ENCODE measurements around the gene FGF14. TPM values are rescaled to one million over a fixed set of nuclear protein-coding genes. Genes with fewer than 3 reads are reported as not detected.

FGF14 gene
- total RNA-seq, 1 experiment from 2014 or later, result 0.22 TPM

DNA sequence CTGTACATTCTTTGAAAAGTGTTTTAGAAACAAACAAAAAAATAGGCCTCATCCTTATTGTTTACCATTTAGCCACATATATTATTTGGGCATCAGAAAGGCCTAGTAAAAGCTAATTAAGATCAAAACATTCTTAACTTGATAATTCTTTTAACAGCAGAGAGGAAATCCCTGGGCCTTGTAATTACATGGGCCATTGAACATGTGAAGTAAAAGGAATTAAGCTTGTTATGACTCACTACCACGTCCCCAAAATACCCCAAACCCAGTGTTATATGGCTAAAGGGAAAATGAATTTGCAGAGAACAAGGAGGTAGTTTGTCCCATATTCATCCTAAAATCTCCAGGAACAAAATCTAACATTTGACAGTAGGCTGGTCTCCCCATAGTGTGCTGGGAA is 509.6 kb downstream of the FGF14 start:
- H3K36me3 Mint-ChIP-seq (ENCODE audit: insufficient read depth in 1 of 3, low read depth in 3 of 3), result no peaks in the 10 kb centered on the region

More for the DNA sequence above, 509.6 kb downstream of the FGF14 start:
- no peak overlapping the region for H3K9ac ChIP-seq (ENCODE audit: extremely low read depth, insufficient read length, low read length)
- no peak overlapping the region for H2BK15ac ChIP-seq (ENCODE audit: low read depth, low read length)
- TF ChIP-seq, protein P1, sequence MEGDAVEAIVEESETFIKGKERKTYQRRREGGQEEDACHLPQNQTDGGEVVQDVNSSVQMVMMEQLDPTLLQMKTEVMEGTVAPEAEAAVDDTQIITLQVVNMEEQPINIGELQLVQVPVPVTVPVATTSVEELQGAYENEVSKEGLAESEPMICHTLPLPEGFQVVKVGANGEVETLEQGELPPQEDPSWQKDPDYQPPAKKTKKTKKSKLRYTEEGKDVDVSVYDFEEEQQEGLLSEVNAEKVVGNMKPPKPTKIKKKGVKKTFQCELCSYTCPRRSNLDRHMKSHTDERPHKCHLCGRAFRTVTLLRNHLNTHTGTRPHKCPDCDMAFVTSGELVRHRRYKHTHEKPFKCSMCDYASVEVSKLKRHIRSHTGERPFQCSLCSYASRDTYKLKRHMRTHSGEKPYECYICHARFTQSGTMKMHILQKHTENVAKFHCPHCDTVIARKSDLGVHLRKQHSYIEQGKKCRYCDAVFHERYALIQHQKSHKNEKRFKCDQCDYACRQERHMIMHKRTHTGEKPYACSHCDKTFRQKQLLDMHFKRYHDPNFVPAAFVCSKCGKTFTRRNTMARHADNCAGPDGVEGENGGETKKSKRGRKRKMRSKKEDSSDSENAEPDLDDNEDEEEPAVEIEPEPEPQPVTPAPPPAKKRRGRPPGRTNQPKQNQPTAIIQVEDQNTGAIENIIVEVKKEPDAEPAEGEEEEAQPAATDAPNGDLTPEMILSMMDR (conservative IDR thresholded peaks at IDR 0.05), result no peak
- Mint-ChIP-seq H3K27ac (no peak overlapping the region), H3K27me3 (ENCODE audit: low read depth) (no peaks in the 10 kb centered on the region), H3K4me3 (no peak overlapping the region), H3K9me3 (no peaks in the 10 kb centered on the region), H3K4me1 (no peaks in the 10 kb centered on the region)
- H3K27ac ChIP-seq (ENCODE audit: insufficient read length, low read depth, low read length), result no peak overlapping the region
- H3K79me1 ChIP-seq (ENCODE audit: insufficient read depth, low read depth, low read length, poor library complexity, severe bottlenecking), result no peaks in the 10 kb centered on the region
- no peak overlapping the region for H4K5ac ChIP-seq (ENCODE audit: insufficient read length, low read depth, low read length)
- H3K56ac ChIP-seq (ENCODE audit: insufficient read length, low read depth, low read length), result no peak overlapping the region
- no peak for DNase-seq
- H2BK20ac ChIP-seq (ENCODE audit: low read depth, low read length, poor library complexity, severe bottlenecking), result no peak overlapping the region
- no peak overlapping the region for H3K14ac ChIP-seq (ENCODE audit: insufficient read depth, low read length)
- WGBS (ENCODE audit: extremely low coverage, insufficient read length, low lambda C conversion rate), result no CpG with 5 or more reads among the region's 1 CpG
- H3K4me1 ChIP-seq (ENCODE audit: insufficient read depth, low read length), result no peaks in the 10 kb centered on the region
- no peak overlapping the region for H2AK5ac ChIP-seq (ENCODE audit: insufficient read length, low read length)
- H2BK5ac ChIP-seq (ENCODE audit: insufficient read length, low read length), result no peak overlapping the region
- no peak overlapping the region for H3K18ac ChIP-seq (ENCODE audit: insufficient read length, low read depth, low read length)
- H4K91ac ChIP-seq (ENCODE audit: insufficient read length, low read depth, low read length), result no peak overlapping the region
- no peak overlapping the region for H2AFZ ChIP-seq (ENCODE audit: low read length)
- no peak overlapping the region for H3K23ac ChIP-seq (ENCODE audit: insufficient read length, low read depth, low read length)
- H4K8ac ChIP-seq (replicated peaks; ENCODE audit: insufficient read length, low read depth, low read length), result no peak overlapping the region
- H3T11ph ChIP-seq (ENCODE audit: low read length), result no peak overlapping the region
- no peak overlapping the region for H3K4me2 ChIP-seq (ENCODE audit: insufficient read depth, insufficient read length, low read length)
- no peak overlapping the region for H3K4ac ChIP-seq (ENCODE audit: low read depth, low read length)
- no peaks in the 10 kb centered on the region for H3K23me2 ChIP-seq (ENCODE audit: insufficient read length, low read depth, low read length, poor library complexity, severe bottlenecking)
- H2BK12ac ChIP-seq (ENCODE audit: insufficient read length, low read depth, low read length), result no peak overlapping the region
- no peaks in the 10 kb centered on the region for H4K20me1 ChIP-seq (ENCODE audit: control insufficient read depth, insufficient read depth, insufficient read length)
- no peaks in the 10 kb centered on the region for H3K27me3 ChIP-seq (ENCODE audit: insufficient read depth, low read length)
- no peaks in the 10 kb centered on the region for H3K9me3 ChIP-seq (ENCODE audit: control insufficient read depth, low read depth, low read length)
- H2BK120ac ChIP-seq (ENCODE audit: low read depth, low read length, poor library complexity, severe bottlenecking), result no peak overlapping the region
- no peaks in the 10 kb centered on the region for H3K79me2 ChIP-seq (ENCODE audit: insufficient read depth, low read length)

All from H9 (cell line).